GM12892 (cell line): ENCODE results near the gene TEKTIP1.

Experiments used
- POLR2A ChIP-seq: IDR thresholded peaks from 2 replicates; pipeline ENCODE4 v1.6.1; 2011; ENCODE audit warnings: low read depth, low read length, control low read depth
- POLR2AphosphoS5 ChIP-seq: IDR thresholded peaks from 2 replicates; pipeline ENCODE4 v1.6.1; 2011; ENCODE audit warnings: low read depth, low read length, control low read depth
- TAF1 ChIP-seq: IDR thresholded peaks from 2 replicates; pipeline ENCODE4 v1.6.1; 2011; ENCODE audit warnings: low read depth, mild to moderate bottlenecking, control low read depth, low read length, borderline replicate concordance

GRCh38 chr19:3533563-3534216 lies 5.3 kb upstream of the TEKTIP1 start:
- TF ChIP-seq POLR2A (no peak), POLR2AphosphoS5 (no peak), TAF1 (no peak)
